Activated T-cell treated with anti-CD3 and anti-CD28 coated beads for 24 hours (primary cell): Measurements from ENCODE around the gene OVOL1.

Experiments
- DNase-seq: peaks from one replicate; pipeline ENCODE4 v3.0.0-alpha.2; 2020; ENCODE audit warnings: low read depth

Gene OVOL1

GRCh38 chr11:65777821-65778361, 9.0 kb upstream of the OVOL1 start:
- no peak for DNase-seq

- DNase-seq = no peak
Measured at GRCh38 chr11:65778431-65778900, 8.4 kb upstream of the OVOL1 start.

- no peak for DNase-seq
Measured at GRCh38 chr11:65778901-65779668, 7.8 kb upstream of the OVOL1 start.

- DNase-seq = no peak
Measured at GRCh38 chr11:65779669-65779918, 7.3 kb upstream of the OVOL1 start.

- peak; percentile 70 for DNase-seq
Measured at GRCh38 chr11:65779919-65780769, 6.7 kb upstream of the OVOL1 start.

GRCh38 chr11:65780770-65781151, 6.1 kb upstream of the OVOL1 start, which contains the start of gene AP5B1:
TSS of gene AP5B1 (minus strand) at chr11:65780976. CDS start at chr11:65780591, 385 bp downstream.
- peak; percentile 60 for DNase-seq

- DNase-seq = no peak
Measured at GRCh38 chr11:65781152-65781961, 5.5 kb upstream of the OVOL1 start.

- no peak for DNase-seq
Measured at GRCh38 chr11:65781962-65782815, 4.7 kb upstream of the OVOL1 start.

- no peak for DNase-seq
Measured at GRCh38 chr11:65782816-65783228, 4.0 kb upstream of the OVOL1 start.

- no peak for DNase-seq
Measured at GRCh38 chr11:65785319-65786007, 1.4 kb upstream of the OVOL1 start.

GRCh38 chr11:65786008-65786785, 666 bp upstream of the OVOL1 start:
- no peak for DNase-seq

GRCh38 chr11:65787649-65788622, 1.1 kb downstream of the OVOL1 start:
- DNase-seq = no peak

GRCh38 chr11:65788821-65789220, 2.0 kb downstream of the OVOL1 start:
- no peak for DNase-seq

GRCh38 chr11:65789230-65790103, 2.6 kb downstream of the OVOL1 start:
- no peak for DNase-seq

- no peak for DNase-seq
Measured at GRCh38 chr11:65790104-65790901, 3.4 kb downstream of the OVOL1 start.

GRCh38 chr11:65790902-65791650, 4.2 kb downstream of the OVOL1 start:
- DNase-seq = no peak
